ENCODE measurements around the gene CPXM2. TPM values are rescaled to one million over a fixed set of nuclear protein-coding genes. Genes with fewer than 3 reads are reported as not detected.

Gene CPXM2
- total RNA-seq, 1 donor from 2014 or later: not detected

GRCh38 chr10:123911866-123912265 is 20.3 kb upstream of the CPXM2 start:
- Mint-ChIP-seq H3K4me1 (peaks cover 6% of the 10 kb centered on the region), H3K4me3 (no peak overlapping the region), H3K27ac (no peak overlapping the region), H3K27me3 (peaks cover 60% of the 10 kb centered on the region), H3K9me3 (no peaks in the 10 kb centered on the region), H3K36me3 (ENCODE audit: low read depth) (no peaks in the 10 kb centered on the region)
- POLR2A ChIA-PET: interaction anchor here (0.6 kb wide), 1 partner anchor 552 kb away, joined by 5 read pairs; no protein-coding TSS in a partner anchor
- DNase-seq: no peak
- intact Hi-C loops (cut with micrococcal nuclease): no loop called here
- TF ChIP-seq CTCF (IDR thresholded peaks at IDR 0.05): no peak
- CTCF ChIA-PET: no interaction called here
- ATAC-seq (ENCODE audit: low read depth): no peak

GRCh38 chr10:123909866-123910265 is 18.3 kb upstream of the CPXM2 start:
- ChIA-PET POLR2A (no interaction called here), CTCF (no interaction called here)
- no peaks in the 10 kb centered on the region for H3K9me3 Mint-ChIP-seq
- H3K4me3 Mint-ChIP-seq: no peak overlapping the region
- peaks cover 51% of the 10 kb centered on the region for H3K27me3 Mint-ChIP-seq
- intact Hi-C loops (cut with micrococcal nuclease): no loop called here
- no peaks in the 10 kb centered on the region for H3K36me3 Mint-ChIP-seq (ENCODE audit: low read depth)
- ATAC-seq (ENCODE audit: low read depth) (no peak), DNase-seq (no peak)
- no peak overlapping the region for H3K27ac Mint-ChIP-seq
- no peak for TF ChIP-seq CTCF (IDR thresholded peaks at IDR 0.05)
- peaks cover 6% of the 10 kb centered on the region for H3K4me1 Mint-ChIP-seq

GRCh38 chr10:123909426-123909825 is 17.8 kb upstream of the CPXM2 start:
- no peak for DNase-seq
- intact Hi-C loops (cut with micrococcal nuclease): no loop called here
- TF ChIP-seq CTCF (IDR thresholded peaks at IDR 0.05): no peak
- ChIA-PET POLR2A (no interaction called here), CTCF (no interaction called here)
- Mint-ChIP-seq H3K27me3 (peaks cover 48% of the 10 kb centered on the region), H3K4me1 (peaks cover 6% of the 10 kb centered on the region), H3K36me3 (ENCODE audit: low read depth) (no peaks in the 10 kb centered on the region), H3K27ac (no peak overlapping the region), H3K4me3 (no peak overlapping the region), H3K9me3 (no peaks in the 10 kb centered on the region)
- ATAC-seq (ENCODE audit: low read depth): no peak

GRCh38 chr10:123908379-123908778 is 16.8 kb upstream of the CPXM2 start:
- no peak for TF ChIP-seq CTCF (IDR thresholded peaks at IDR 0.05)
- intact Hi-C loops (cut with micrococcal nuclease): no loop called here
- Mint-ChIP-seq H3K4me1 (peaks cover under 1% of the 10 kb centered on the region), H3K36me3 (ENCODE audit: low read depth) (no peaks in the 10 kb centered on the region), H3K27ac (no peak overlapping the region), H3K27me3 (peaks cover 46% of the 10 kb centered on the region), H3K4me3 (no peak overlapping the region), H3K9me3 (no peaks in the 10 kb centered on the region)
- ChIA-PET CTCF (no interaction called here), POLR2A (no interaction called here)
- DNase-seq (no peak), ATAC-seq (ENCODE audit: low read depth) (no peak)

GRCh38 chr10:123906884-123907652 is 15.5 kb upstream of the CPXM2 start:
- no peaks in the 10 kb centered on the region for H3K4me1 Mint-ChIP-seq
- no peak overlapping the region for H3K4me3 Mint-ChIP-seq
- ATAC-seq (ENCODE audit: low read depth): no peak
- H3K27me3 Mint-ChIP-seq: peaks cover 46% of the 10 kb centered on the region
- no peaks in the 10 kb centered on the region for H3K9me3 Mint-ChIP-seq
- no peaks in the 10 kb centered on the region for H3K36me3 Mint-ChIP-seq (ENCODE audit: low read depth)
- ChIA-PET CTCF (no interaction called here), POLR2A (no interaction called here)
- intact Hi-C loops (cut with micrococcal nuclease): no loop called here
- H3K27ac Mint-ChIP-seq: no peak overlapping the region
- no peak for DNase-seq
- TF ChIP-seq CTCF (IDR thresholded peaks at IDR 0.05): no peak
